ENCODE measurements around the gene ATG13. TPM values are rescaled to one million over a fixed set of nuclear protein-coding genes. Genes with fewer than 3 reads are reported as not detected.
"Not testable (repeated sequence)": the region's sequence is repeated elsewhere in the genome, so short reads cannot be mapped to it uniquely, and the experiment has no call there.

The ATG13 gene
- total RNA-seq (2021; fragmentation: NEBNext Ultra II Directional; extraction: Animal tissue kit (Norgen Biotek cat#: 25700)) = 10 to 100 TPM; 64.2 to 94.0 (median 85.3) TPM
- long read RNA-seq, full-length matches to known transcripts = 10 of 41 reads
- long read RNA-seq, partial matches to known transcripts = 18 of 41 reads
- long read RNA-seq, other reads (novel, unspliced or antisense) = 13 of 41 reads

- peak; percentile 75 for DNase-seq
- Mint-ChIP-seq H3K9me3 (no peaks in the 10 kb centered on the region), H3K4me3 (peak within 1 kb of the TSS; percentile 99), H3K36me3 (ENCODE audit: low read depth) (0 out of 2 replicates have a peak, but pooled peaks cover 5% of the 10 kb centered on the region), H3K4me1 (ENCODE audit: low read depth) (peaks cover 29% of the 10 kb centered on the region), H3K27me3 (ENCODE audit: insufficient read depth) (peaks cover 4% of the 10 kb centered on the region; the same call in 1 of the 2 replicates), H3K27ac (peak within 1 kb of the TSS; percentile 100)
- TF ChIP-seq CTCF (IDR thresholded peaks at IDR 0.05) = peak; percentile 85
Observed at GRCh38 chr11:46617134-46617971, at the start of gene ATG13, which contains the start of gene HARBI1. Gene ATG13 (plus strand): TSS chr11:46617553. CDS start chr11:46644292, 26,739 bp downstream. Gene HARBI1 (minus strand): TSS chr11:46617227. CDS start chr11:46616237, 990 bp downstream.

- Mint-ChIP-seq H3K27ac (no peak overlapping the region), H3K36me3 (ENCODE audit: low read depth) (peaks cover 7% of the 10 kb centered on the region; the same call in 1 of the 2 replicates), H3K4me3 (no peak overlapping the region)
Observed at GRCh38 chr11:46570790-46571398, 46.5 kb upstream of the ATG13 start.

GRCh38 chr11:46574656-46575055 lies 42.7 kb upstream of the ATG13 start:
- no peak for TF ChIP-seq CTCF (IDR thresholded peaks at IDR 0.05)
- H3K27ac Mint-ChIP-seq = no peak overlapping the region
- no peaks in the 10 kb centered on the region for H3K27me3 Mint-ChIP-seq (ENCODE audit: insufficient read depth)
- DNase-seq = no peak
- peaks cover 7% of the 10 kb centered on the region; the same call in 1 of the 2 replicates for H3K36me3 Mint-ChIP-seq (ENCODE audit: low read depth)
- H3K9me3 Mint-ChIP-seq = no peaks in the 10 kb centered on the region; the same call in 1 of the 2 replicates
- H3K4me3 Mint-ChIP-seq = no peak overlapping the region; the same call in 1 of the 2 replicates
- H3K4me1 Mint-ChIP-seq (ENCODE audit: low read depth) = peaks cover 20% of the 10 kb centered on the region

More at GRCh38 chr11:46570790-46571398, 46.5 kb upstream of the ATG13 start:
- H3K27me3 Mint-ChIP-seq (ENCODE audit: insufficient read depth) = no peaks in the 10 kb centered on the region
- peaks cover 7% of the 10 kb centered on the region for H3K4me1 Mint-ChIP-seq (ENCODE audit: low read depth)
- DNase-seq = no peak
- TF ChIP-seq CTCF (IDR thresholded peaks at IDR 0.05) = no peak
- H3K9me3 Mint-ChIP-seq = no peaks in the 10 kb centered on the region; the same call in 1 of the 2 replicates

- Mint-ChIP-seq H3K36me3 (ENCODE audit: low read depth) (peaks cover 10% of the 10 kb centered on the region), H3K27me3 (ENCODE audit: insufficient read depth) (no peaks in the 10 kb centered on the region), H3K4me3 (no peak overlapping the region), H3K27ac (no peak overlapping the region), H3K9me3 (no peaks in the 10 kb centered on the region; the same call in 1 of the 2 replicates), H3K4me1 (ENCODE audit: low read depth) (peaks cover 32% of the 10 kb centered on the region)
- no peak for DNase-seq
- TF ChIP-seq CTCF (IDR thresholded peaks at IDR 0.05) = no peak
Observed at GRCh38 chr11:46577058-46577457, 40.3 kb upstream of the ATG13 start.

GRCh38 chr11:46582588-46582987 lies 34.8 kb upstream of the ATG13 start:
- TF ChIP-seq CTCF (IDR thresholded peaks at IDR 0.05) = no peak
- Mint-ChIP-seq H3K36me3 (ENCODE audit: low read depth) (peaks cover 14% of the 10 kb centered on the region), H3K9me3 (peaks cover 4% of the 10 kb centered on the region; the same call in 1 of the 2 replicates), H3K4me3 (no peak overlapping the region), H3K27ac (no peak overlapping the region), H3K4me1 (ENCODE audit: low read depth) (peaks cover 13% of the 10 kb centered on the region), H3K27me3 (ENCODE audit: insufficient read depth) (no peaks in the 10 kb centered on the region)
- no peak for DNase-seq

GRCh38 chr11:46583513-46583912 lies 33.8 kb upstream of the ATG13 start:
- Mint-ChIP-seq H3K36me3 (ENCODE audit: low read depth) (peaks cover 17% of the 10 kb centered on the region), H3K4me1 (ENCODE audit: low read depth) (peaks cover 19% of the 10 kb centered on the region)
- H3K9me3 Mint-ChIP-seq; H3K4me3 Mint-ChIP-seq; H3K27me3 Mint-ChIP-seq (ENCODE audit: insufficient read depth); H3K27ac Mint-ChIP-seq; DNase-seq: not testable (repeated sequence)
